Activated CD8-positive, alpha-beta memory T cell treated with anti-CD3 and anti-CD28 coated beads, Interleukin-2, amount 10 ng/mL, durations not matched to agents 7 days and 5 days (primary cell): ENCODE results near the gene PIP5K1B. TPM values are rescaled to one million over a fixed set of nuclear protein-coding genes. Genes with fewer than 3 reads are reported as not detected.

Source experiments
- ATAC-seq: fragments of 150-1000 bp; cut with Tn5 transposase; one replicate; pipeline ENCODE4 v1.10.0; 2021; ENCODE audit warnings: moderate library complexity
- CTCF ChIA-PET: fragments of 350-600 bp; sonication (Branson Sonifier 250); formaldehyde crosslinking; loops from one replicate; lab custom pipeline; 2021; ENCODE audit warnings: antibody characterized with exemption; lab: Charles Lee
- DNase-seq: peaks from one replicate; pipeline ENCODE4 v3.0.0-alpha.2; 2020
- H3K27ac Mint-ChIP-seq: one replicate; pipeline ENCODE4 v1.8.0; 2021; ENCODE audit warnings: mild to moderate bottlenecking, mixed read lengths
- H3K27me3 Mint-ChIP-seq: one replicate; pipeline ENCODE4 v1.8.0; 2021; ENCODE audit warnings: mixed read lengths
- H3K36me3 Mint-ChIP-seq: one replicate; pipeline ENCODE4 v1.8.0; 2021; ENCODE audit warnings: mild to moderate bottlenecking, mixed read lengths
- H3K4me1 Mint-ChIP-seq: one replicate; pipeline ENCODE4 v1.8.0; 2021; ENCODE audit warnings: mixed read lengths
- H3K4me3 Mint-ChIP-seq: one replicate; pipeline ENCODE4 v1.8.0; 2021; ENCODE audit warnings: mild to moderate bottlenecking, moderate library complexity, mixed read lengths
- H3K9me3 Mint-ChIP-seq: one replicate; pipeline ENCODE4 v1.8.0; 2022; ENCODE audit warnings: low read depth, mixed read lengths
- total RNA-seq, 2 experiments: library from RNA; stranded (reverse); gene quantifications; one replicate each; pipeline ENCODE4 v1.2.3, GENCODE V29; 2021

The PIP5K1B gene
- total RNA-seq, 2 experiments from 2014 or later = 0.85 to 23.2 TPM

GRCh38 chr9:68920921-68921320 is 215.9 kb downstream of the PIP5K1B start:
- H3K4me3 Mint-ChIP-seq = no peak overlapping the region
- ATAC-seq (no peak), DNase-seq (no peak)
- CTCF ChIA-PET = no interaction called here
- peaks cover 6% of the 10 kb centered on the region for H3K36me3 Mint-ChIP-seq
- peaks cover 25% of the 10 kb centered on the region for H3K4me1 Mint-ChIP-seq
- no peak overlapping the region for H3K27ac Mint-ChIP-seq
- peaks cover 13% of the 10 kb centered on the region for H3K27me3 Mint-ChIP-seq
- H3K9me3 Mint-ChIP-seq = no peaks in the 10 kb centered on the region

GRCh38 chr9:68923480-68923879 is 218.4 kb downstream of the PIP5K1B start:
- ATAC-seq (no peak), DNase-seq (no peak)
- Mint-ChIP-seq H3K9me3 (no peaks in the 10 kb centered on the region), H3K27ac (no peak overlapping the region), H3K4me3 (no peak overlapping the region), H3K4me1 (peaks cover 14% of the 10 kb centered on the region), H3K27me3 (peaks cover 26% of the 10 kb centered on the region), H3K36me3 (peaks cover 6% of the 10 kb centered on the region)
- CTCF ChIA-PET = no interaction called here

GRCh38 chr9:68925175-68925574 is 220.1 kb downstream of the PIP5K1B start:
- Mint-ChIP-seq H3K4me1 (peaks cover 7% of the 10 kb centered on the region), H3K27me3 (peaks cover 30% of the 10 kb centered on the region), H3K27ac (no peak overlapping the region), H3K4me3 (no peak overlapping the region), H3K36me3 (peaks cover 3% of the 10 kb centered on the region), H3K9me3 (no peaks in the 10 kb centered on the region)
- no peak for ATAC-seq
- DNase-seq = no peak
- CTCF ChIA-PET = no interaction called here

GRCh38 chr9:68927165-68927564 is 222.1 kb downstream of the PIP5K1B start:
- no peak overlapping the region for H3K4me3 Mint-ChIP-seq
- H3K27me3 Mint-ChIP-seq = peaks cover 30% of the 10 kb centered on the region
- ATAC-seq (no peak), DNase-seq (no peak)
- H3K9me3 Mint-ChIP-seq = no peaks in the 10 kb centered on the region
- H3K27ac Mint-ChIP-seq = no peak overlapping the region
- peaks cover 10% of the 10 kb centered on the region for H3K4me1 Mint-ChIP-seq
- peaks cover 1% of the 10 kb centered on the region for H3K36me3 Mint-ChIP-seq
- CTCF ChIA-PET = no interaction called here

- Mint-ChIP-seq H3K36me3 (peaks cover 4% of the 10 kb centered on the region), H3K4me1 (peaks cover 23% of the 10 kb centered on the region), H3K27ac (no peak overlapping the region), H3K4me3 (no peak overlapping the region), H3K9me3 (no peaks in the 10 kb centered on the region), H3K27me3 (peaks cover 41% of the 10 kb centered on the region)
- ATAC-seq (peak; percentile 36), DNase-seq (no peak)
- CTCF ChIA-PET = interaction anchor here (0.9 to 1.8 kb wide), 2 partner anchors 15 to 32 kb away, joined by 3 to 4 read pairs; no protein-coding TSS in a partner anchor
Observed at GRCh38 chr9:68931821-68932220, 226.8 kb downstream of the PIP5K1B start.

- peaks cover 4% of the 10 kb centered on the region for H3K36me3 Mint-ChIP-seq
- H3K9me3 Mint-ChIP-seq = no peaks in the 10 kb centered on the region
- no peak for DNase-seq
- H3K27me3 Mint-ChIP-seq = peaks cover 43% of the 10 kb centered on the region
- H3K4me3 Mint-ChIP-seq = no peak overlapping the region
- no peak overlapping the region for H3K27ac Mint-ChIP-seq
- H3K4me1 Mint-ChIP-seq = peaks cover 23% of the 10 kb centered on the region
- CTCF ChIA-PET = interaction anchor here (0.9 to 1.8 kb wide), 2 partner anchors 15 to 31 kb away, joined by 3 to 4 read pairs; no protein-coding TSS in a partner anchor
- ATAC-seq = no peak
Observed at GRCh38 chr9:68932458-68932857, 227.4 kb downstream of the PIP5K1B start.

- ATAC-seq (no peak), DNase-seq (no peak)
- Mint-ChIP-seq H3K4me3 (no peak overlapping the region), H3K4me1 (peaks cover 23% of the 10 kb centered on the region), H3K9me3 (no peaks in the 10 kb centered on the region), H3K27ac (no peak overlapping the region), H3K36me3 (peaks cover 2% of the 10 kb centered on the region), H3K27me3 (peaks cover 46% of the 10 kb centered on the region)
- CTCF ChIA-PET = no interaction called here
Observed at GRCh38 chr9:68933434-68934328, 228.6 kb downstream of the PIP5K1B start.

- H3K4me3 Mint-ChIP-seq = no peak overlapping the region
- H3K9me3 Mint-ChIP-seq = no peaks in the 10 kb centered on the region
- H3K4me1 Mint-ChIP-seq = peaks cover 23% of the 10 kb centered on the region
- H3K27ac Mint-ChIP-seq = no peak overlapping the region
- DNase-seq (no peak), ATAC-seq (no peak)
- CTCF ChIA-PET = no interaction called here
- peaks cover 2% of the 10 kb centered on the region for H3K36me3 Mint-ChIP-seq
- H3K27me3 Mint-ChIP-seq = peaks cover 49% of the 10 kb centered on the region
Observed at GRCh38 chr9:68934329-68934644, 229.2 kb downstream of the PIP5K1B start.

GRCh38 chr9:68940573-68940972 is 235.5 kb downstream of the PIP5K1B start:
- DNase-seq = no peak
- CTCF ChIA-PET = interaction anchor here (1.7 kb wide), 1 partner anchor 9 kb away, joined by 4 read pairs; no protein-coding TSS in a partner anchor
- Mint-ChIP-seq H3K27ac (no peak overlapping the region), H3K4me1 (peaks cover 6% of the 10 kb centered on the region), H3K27me3 (peaks cover 40% of the 10 kb centered on the region), H3K4me3 (no peak overlapping the region), H3K36me3 (peaks cover under 1% of the 10 kb centered on the region), H3K9me3 (no peaks in the 10 kb centered on the region)
- ATAC-seq = no peak

GRCh38 chr9:68941780-68942459 is 236.9 kb downstream of the PIP5K1B start:
- no peak overlapping the region for H3K4me3 Mint-ChIP-seq
- DNase-seq (no peak), ATAC-seq (no peak)
- H3K4me1 Mint-ChIP-seq = peaks cover 6% of the 10 kb centered on the region
- no peaks in the 10 kb centered on the region for H3K36me3 Mint-ChIP-seq
- CTCF ChIA-PET = no interaction called here
- H3K27ac Mint-ChIP-seq = no peak overlapping the region
- peaks cover 32% of the 10 kb centered on the region for H3K27me3 Mint-ChIP-seq
- no peaks in the 10 kb centered on the region for H3K9me3 Mint-ChIP-seq

GRCh38 chr9:68942790-68943189 is 237.8 kb downstream of the PIP5K1B start:
- no peak for ATAC-seq
- peaks cover 25% of the 10 kb centered on the region for H3K27me3 Mint-ChIP-seq
- H3K9me3 Mint-ChIP-seq = no peaks in the 10 kb centered on the region
- CTCF ChIA-PET = no interaction called here
- DNase-seq = no peak
- H3K4me3 Mint-ChIP-seq = no peak overlapping the region
- H3K27ac Mint-ChIP-seq = no peak overlapping the region
- no peaks in the 10 kb centered on the region for H3K36me3 Mint-ChIP-seq
- peaks cover 10% of the 10 kb centered on the region for H3K4me1 Mint-ChIP-seq

GRCh38 chr9:68947015-68947414 is 242.0 kb downstream of the PIP5K1B start:
- Mint-ChIP-seq H3K9me3 (no peaks in the 10 kb centered on the region), H3K27me3 (peaks cover 2% of the 10 kb centered on the region), H3K4me1 (peaks cover 37% of the 10 kb centered on the region), H3K27ac (no peak overlapping the region), H3K4me3 (no peak overlapping the region), H3K36me3 (no peaks in the 10 kb centered on the region)
- CTCF ChIA-PET = interaction anchor here (0.9 kb wide), 1 partner anchor 81 kb away, joined by 3 read pairs; no protein-coding TSS in a partner anchor
- DNase-seq (no peak), ATAC-seq (no peak)

GRCh38 chr9:68947842-68948569 is 243.0 kb downstream of the PIP5K1B start:
- peaks cover 47% of the 10 kb centered on the region for H3K4me1 Mint-ChIP-seq
- DNase-seq (no peak), ATAC-seq (peak; percentile 52)
- no peak overlapping the region for H3K4me3 Mint-ChIP-seq
- CTCF ChIA-PET = no interaction called here
- no peaks in the 10 kb centered on the region for H3K9me3 Mint-ChIP-seq
- H3K27ac Mint-ChIP-seq = no peak overlapping the region
- peaks cover under 1% of the 10 kb centered on the region for H3K36me3 Mint-ChIP-seq
- H3K27me3 Mint-ChIP-seq = peaks cover 3% of the 10 kb centered on the region
